Measurements from ENCODE around the gene GDF9. TPM values are rescaled to one million over a fixed set of nuclear protein-coding genes. Genes with fewer than 3 reads are reported as not detected.

GDF9 gene
- total RNA-seq, 1 experiment from 2014 or later: 0.19 TPM

DNA sequence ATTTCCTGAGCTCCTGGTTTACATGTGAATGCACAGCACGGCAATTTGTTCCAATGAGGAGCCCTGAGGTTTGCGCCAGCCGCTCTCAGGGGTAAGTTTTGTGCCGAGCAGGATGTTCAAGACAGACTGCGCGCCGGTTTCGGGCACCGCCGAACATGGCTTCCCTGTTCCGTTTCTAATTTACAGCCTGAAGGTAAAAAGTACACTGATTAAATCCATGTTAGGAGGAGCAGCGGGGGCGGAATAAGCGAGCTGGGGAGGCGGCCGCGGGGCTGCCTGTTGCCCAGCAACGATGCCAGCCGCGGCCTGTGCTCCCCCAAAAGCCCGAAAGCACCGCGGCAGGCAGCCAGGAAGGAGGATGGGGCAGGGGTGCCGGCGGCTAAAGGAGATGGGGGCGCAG, 46.8 kb downstream of the GDF9 start:
- DNase-seq (ENCODE audit: low spot score): no peak

DNA sequence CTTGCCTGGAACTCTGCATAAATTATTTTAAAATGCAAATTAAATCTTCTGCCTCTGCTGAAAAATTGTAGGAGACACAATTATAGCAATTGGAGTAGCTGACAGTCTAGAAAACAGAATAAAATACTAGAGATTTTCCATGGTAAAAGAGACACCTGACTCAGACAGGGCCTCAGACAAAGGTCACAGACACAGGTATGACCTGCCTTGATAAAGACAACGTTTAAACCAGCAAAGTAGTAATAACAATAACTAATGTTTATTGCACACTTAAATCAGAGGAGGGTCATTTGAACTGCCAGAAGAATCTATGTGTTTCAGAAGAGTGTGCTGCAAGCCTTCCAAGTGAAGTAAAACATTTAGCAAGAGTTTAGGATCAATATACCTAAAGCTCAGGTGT, 49.3 kb downstream of the GDF9 start:
- no peak for DNase-seq (ENCODE audit: low spot score)

DNA sequence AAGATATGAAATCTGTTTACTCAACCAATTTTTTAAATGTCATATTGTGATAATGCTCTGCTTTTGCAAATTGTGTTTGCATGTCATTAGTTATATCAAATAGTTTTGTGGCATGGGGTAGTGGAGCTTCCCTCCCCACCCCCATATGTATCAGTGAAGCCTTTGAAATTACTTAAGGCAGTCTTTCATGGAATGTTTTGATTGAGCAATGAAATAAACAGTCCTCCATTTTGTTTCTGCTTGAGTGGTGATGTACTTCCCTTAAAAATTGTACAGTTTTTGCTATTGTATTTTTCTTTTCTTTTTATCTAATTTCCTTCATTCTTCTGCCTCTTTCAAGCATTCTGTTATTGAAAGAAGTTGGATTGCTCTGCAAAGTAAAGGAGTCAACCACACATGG, 49.7 kb downstream of the GDF9 start:
- DNase-seq (ENCODE audit: low spot score): no peak

DNA sequence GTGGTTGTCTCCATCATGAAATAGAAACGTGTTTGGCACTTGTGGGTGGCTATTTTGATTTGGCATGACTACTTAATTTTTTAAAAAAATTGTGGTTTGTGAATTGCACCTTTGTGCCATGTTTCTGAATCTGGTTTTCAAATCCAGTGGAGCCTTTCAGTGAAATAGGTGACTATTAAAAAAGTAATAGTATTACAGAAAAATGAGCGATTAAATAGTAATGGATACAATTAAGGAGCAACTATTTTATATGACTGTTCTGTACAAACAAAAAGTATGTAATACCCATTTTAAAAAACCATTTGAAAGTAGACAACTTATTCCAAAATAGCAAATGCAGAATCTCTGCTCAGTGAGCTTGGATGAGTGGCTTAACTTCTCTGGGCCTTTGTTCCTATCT, 50.2 kb downstream of the GDF9 start:
- no peak for DNase-seq (ENCODE audit: low spot score)

DNA sequence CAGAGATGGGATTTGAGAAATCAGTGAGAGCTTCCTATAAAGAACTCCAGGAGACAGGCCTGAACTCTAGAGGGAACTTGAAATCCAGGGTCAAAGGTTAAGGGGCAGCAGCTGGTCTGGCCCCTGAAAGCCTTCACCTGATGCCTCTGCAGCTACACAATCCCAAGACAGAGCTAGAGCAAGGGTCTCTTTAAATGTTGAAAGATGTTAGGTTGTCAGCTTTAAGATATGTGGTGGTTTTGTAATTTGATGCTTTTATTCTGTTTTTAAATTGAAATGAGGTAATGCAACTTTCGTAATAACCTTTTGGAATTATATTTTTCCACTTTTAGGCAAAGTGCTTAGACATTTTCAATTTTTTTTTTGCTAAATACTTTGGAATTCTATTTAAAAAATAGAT, 50.8 kb downstream of the GDF9 start:
- DNase-seq (ENCODE audit: low spot score): no peak

DNA sequence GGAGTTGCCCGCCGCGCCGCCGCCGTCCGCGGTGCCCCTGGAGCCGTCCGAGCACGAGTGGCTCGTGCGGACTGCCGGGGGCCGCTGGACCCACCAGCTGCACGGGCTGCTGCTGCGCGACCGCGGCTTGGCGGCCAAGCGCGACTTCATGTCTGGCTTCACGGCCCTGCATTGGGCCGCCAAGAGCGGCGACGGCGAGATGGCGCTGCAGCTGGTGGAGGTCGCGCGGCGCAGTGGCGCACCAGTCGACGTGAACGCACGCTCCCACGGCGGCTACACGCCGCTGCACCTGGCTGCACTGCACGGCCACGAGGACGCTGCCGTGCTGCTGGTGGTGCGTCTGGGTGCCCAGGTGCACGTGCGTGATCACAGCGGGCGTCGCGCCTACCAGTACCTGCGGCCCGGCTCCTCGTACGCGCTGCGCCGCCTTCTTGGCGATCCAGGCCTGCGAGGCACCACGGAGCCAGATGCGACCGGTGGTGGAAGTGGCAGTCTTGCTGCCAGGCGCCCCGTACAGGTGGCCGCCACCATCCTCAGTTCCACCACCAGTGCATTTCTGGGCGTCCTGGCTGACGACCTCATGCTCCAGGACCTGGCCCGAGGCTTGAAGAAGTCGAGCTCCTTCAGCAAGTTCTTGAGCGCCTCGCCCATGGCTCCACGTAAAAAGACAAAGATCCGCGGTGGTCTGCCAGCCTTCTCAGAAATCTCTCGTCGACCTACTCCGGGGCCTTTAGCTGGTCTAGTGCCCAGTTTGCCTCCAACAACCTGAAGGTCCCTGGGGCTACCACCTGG, 51.6 kb downstream of the GDF9 start:
- DNase-seq (ENCODE audit: low spot score): no peak

DNA sequence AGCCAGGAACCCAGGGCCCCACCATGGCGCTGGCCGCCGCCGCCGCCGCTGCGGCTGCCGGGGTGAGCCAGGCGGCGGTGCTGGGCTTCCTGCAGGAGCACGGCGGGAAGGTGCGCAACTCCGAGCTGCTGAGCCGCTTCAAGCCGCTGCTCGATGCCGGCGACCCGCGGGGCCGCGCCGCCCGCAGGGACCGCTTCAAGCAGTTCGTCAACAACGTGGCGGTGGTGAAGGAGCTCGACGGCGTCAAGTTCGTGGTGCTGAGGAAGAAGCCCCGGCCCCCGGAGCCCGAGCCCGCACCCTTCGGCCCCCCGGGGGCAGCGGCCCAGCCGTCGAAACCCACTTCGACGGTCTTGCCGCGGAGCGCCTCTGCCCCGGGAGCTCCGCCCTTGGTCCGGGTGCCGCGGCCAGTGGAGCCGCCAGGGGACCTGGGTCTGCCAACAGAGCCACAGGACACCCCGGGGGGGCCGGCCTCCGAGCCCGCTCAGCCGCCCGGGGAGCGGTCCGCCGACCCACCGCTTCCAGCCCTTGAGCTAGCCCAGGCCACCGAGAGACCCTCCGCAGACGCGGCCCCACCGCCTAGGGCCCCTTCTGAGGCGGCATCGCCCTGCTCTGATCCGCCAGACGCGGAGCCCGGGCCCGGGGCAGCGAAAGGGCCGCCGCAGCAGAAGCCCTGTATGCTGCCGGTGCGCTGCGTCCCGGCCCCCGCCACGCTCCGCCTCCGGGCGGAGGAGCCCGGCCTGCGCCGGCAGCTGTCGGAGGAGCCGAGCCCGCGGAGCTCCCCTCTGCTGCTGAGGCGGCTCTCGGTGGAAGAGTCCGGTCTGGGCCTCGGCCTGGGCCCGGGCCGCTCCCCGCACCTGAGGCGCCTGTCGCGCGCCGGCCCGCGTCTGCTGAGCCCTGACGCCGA, 52.4 kb downstream of the GDF9 start:
- DNase-seq (ENCODE audit: low spot score): no peak

DNA sequence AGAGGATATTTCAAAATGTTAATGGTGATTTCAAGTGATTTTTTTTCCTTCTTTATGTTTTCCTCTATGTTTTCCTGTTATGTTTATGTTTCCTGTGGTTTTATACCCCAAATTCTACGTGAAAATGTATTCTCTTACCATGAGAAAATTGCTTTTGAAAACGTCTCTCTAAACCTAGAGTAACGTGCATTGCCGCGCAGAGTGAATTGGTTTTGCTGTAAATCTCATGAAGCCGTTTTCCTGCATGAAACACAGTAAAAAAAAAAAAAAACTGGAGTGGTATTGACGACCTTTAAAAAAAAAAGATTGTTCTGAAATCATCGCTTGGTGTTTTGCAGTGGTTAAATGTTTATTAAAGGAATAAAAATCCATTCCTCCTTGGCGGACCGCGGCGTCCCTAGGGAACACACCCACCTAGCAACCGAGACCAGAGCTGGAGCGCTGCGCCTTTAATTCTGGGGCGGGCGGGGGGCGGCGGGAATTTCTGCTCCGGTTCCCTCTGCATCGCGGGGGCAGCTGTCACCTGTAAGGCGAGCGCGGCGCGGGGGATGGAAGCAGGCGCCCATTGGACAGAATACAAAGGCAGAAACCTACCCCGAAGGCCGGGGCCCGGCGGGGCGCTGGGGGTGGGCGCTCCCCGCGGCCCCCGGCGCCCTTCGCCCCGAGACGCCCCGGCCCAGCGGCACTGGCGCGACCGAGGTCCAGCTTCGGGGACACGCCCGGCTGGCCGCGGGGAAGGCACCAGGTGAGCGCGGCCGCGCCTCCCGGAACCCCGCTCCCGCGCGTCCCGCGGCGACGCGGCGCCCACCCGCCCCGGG, 53.3 kb downstream of the GDF9 start, which contains the start of gene SOWAHA:
Gene SOWAHA (plus strand): TSS at position 522 of the 818 bp plus-strand sequence. CDS start 320 bp downstream, outside the sequence.
- DNase-seq (ENCODE audit: low spot score): no peak

DNA sequence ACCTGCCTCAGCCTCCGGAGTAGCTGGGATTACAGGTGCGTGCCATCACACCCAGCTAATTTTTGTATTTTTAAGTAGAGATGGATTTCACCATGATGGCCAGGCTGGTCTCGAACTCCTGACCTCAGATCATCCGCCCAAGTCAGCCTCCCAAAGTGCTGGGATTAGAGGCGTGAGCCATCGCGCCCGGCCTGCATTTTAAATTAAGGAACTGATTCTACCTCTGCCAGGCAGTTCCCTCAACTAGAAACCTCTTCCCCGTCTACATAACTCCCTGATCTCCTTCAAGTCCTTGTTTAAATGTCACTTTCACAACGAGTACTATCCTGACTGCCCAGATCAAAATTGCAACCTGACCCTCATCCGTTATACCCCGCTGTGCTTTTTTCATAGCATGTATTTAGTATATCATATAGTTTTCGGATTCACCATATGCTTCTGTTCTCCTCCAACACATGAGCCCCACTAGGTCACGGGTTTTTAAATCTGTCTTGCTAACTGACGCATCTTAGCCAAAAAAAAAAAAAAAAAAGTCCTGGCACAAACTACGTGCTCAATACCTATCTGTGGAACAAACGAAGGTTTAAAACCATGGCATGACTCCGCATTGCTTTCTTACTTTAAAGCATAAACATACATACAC, 54.0 kb downstream of the GDF9 start:
- no peak for DNase-seq (ENCODE audit: low spot score)

Other genes with a start within 250 kb of the GDF9 start
- gene IL13, start 208.3 kb downstream of the GDF9 start, total RNA-seq (2014; rRNA removed; shearing (Covaris generic)): not detected in 2 replicates
- gene IL4, start 192.5 kb downstream of the GDF9 start, total RNA-seq (2014; rRNA removed; shearing (Covaris generic)): not detected in 2 replicates
- gene KIF3A, start 128.9 kb downstream of the GDF9 start, total RNA-seq (2014; rRNA removed; shearing (Covaris generic)): 4.8 and 7.1 TPM in 2 replicates
- gene CCNI2, start 119.0 kb downstream of the GDF9 start, total RNA-seq (2014; rRNA removed; shearing (Covaris generic)): not detected in 2 replicates
- gene SEPTIN8, start 89.2 kb downstream of the GDF9 start, total RNA-seq (2014; rRNA removed; shearing (Covaris generic)): 30.3 and 33.7 TPM in 2 replicates
- 0.08 TPM in 1 of 2 replicates, not detected in the other for gene SOWAHA, start 53.2 kb downstream of the GDF9 start, total RNA-seq (2014; rRNA removed; shearing (Covaris generic))
- gene SHROOM1, start 35.8 kb downstream of the GDF9 start, total RNA-seq (2014; rRNA removed; shearing (Covaris generic)): 0.91 and 9.0 TPM in 2 replicates
- gene UQCRQ, start 173 bp upstream of the GDF9 start, total RNA-seq (2014; rRNA removed; shearing (Covaris generic)): 534 and 752 TPM in 2 replicates
- 0.08 and 0.25 TPM in 2 replicates for gene LEAP2, start 7.2 kb upstream of the GDF9 start, total RNA-seq (2014; rRNA removed; shearing (Covaris generic))
- 19.3 and 31.7 TPM in 2 replicates for gene AFF4, start 97.2 kb upstream of the GDF9 start, total RNA-seq (2014; rRNA removed; shearing (Covaris generic))
- 35.6 and 68.6 TPM in 2 replicates for gene ZCCHC10, start 160.1 kb upstream of the GDF9 start, total RNA-seq (2014; rRNA removed; shearing (Covaris generic))
- 190 and 227 TPM in 2 replicates for gene HSPA4, start 185.5 kb upstream of the GDF9 start, total RNA-seq (2014; rRNA removed; shearing (Covaris generic))

Data from H4 (cell line).